ENCODE results near the gene CAPN7.
"Not testable (repeated sequence)": the region's sequence is repeated elsewhere in the genome, so short reads cannot be mapped to it uniquely, and the experiment has no call there.

CAPN7 gene

DNA sequence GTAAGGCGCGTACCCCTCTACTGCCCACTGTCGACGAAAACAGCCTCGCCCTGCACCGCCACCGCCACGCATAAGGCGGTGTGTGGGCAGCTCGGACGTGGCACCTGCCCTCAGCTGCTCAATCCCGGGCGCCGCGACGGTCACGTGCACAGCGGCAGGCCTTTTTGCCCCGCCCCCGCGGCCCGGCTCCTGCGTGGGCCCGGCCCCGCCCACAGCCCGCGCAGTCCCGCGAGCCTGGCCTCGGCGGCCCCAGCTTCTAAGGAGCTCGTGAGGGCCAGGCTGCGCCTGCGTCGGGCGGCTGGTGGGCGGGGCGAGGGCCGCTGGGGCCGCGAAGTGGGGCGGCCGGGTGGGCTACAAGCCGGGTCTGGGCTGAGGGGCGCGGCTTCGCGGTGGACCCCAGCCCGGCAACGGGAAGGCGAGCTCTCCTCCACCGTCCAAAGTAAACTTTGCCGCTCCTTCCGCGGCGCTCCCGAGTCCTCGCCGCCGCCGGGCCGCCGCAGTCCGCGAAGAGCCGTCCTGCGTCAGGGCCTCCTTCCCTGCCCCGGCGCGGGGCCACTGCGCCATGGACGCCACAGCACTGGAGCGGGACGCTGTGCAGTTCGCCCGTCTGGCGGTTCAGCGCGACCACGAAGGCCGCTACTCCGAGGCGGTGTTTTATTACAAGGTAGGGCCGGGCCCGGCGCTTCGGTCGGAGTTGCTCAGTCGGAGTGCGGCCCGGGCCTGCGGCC is at the start of gene CAPN7:
Gene CAPN7, plus strand, starts transcription at position 313 of the 728 bp plus-strand sequence. Its CDS starts 250 bp downstream, at position 563.
- H3K4me3 Mint-ChIP-seq = peak within 1 kb of the TSS; percentile 95
- H3K4me1 Mint-ChIP-seq = peaks cover 33% of the 10 kb centered on the region
- peak within 1 kb of the TSS; percentile 89 for H3K27ac Mint-ChIP-seq
- no peaks in the 10 kb centered on the region for H3K27me3 Mint-ChIP-seq
- H3K36me3 Mint-ChIP-seq = no peaks in the 10 kb centered on the region
- no peaks in the 10 kb centered on the region for H3K9me3 Mint-ChIP-seq
- peak; percentile 97 for ATAC-seq

DNA sequence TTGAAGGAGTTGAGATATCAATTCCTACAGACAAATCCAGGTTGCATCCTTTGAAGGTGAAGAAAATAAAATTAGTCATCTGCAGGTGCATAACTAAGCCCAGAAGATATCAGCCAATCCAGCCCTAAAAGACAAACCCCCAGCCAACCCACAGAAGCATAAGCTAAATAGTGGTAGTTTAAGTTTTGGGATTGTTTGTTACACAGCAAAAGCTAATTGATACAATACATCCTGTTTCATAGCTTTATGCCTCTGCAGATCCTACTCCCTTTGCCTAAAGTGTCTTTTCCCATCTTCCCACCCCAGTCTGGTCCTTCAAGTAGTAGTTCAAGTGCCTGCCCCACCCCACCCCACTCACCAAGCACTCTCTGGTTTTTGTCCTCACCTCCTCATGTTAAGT is 48.6 kb upstream of the CAPN7 start:
- H3K4me3 Mint-ChIP-seq = no peak overlapping the region
- no peak for ATAC-seq
- peaks cover 43% of the 10 kb centered on the region for H3K27me3 Mint-ChIP-seq
- peaks cover 6% of the 10 kb centered on the region for H3K4me1 Mint-ChIP-seq
- no peaks in the 10 kb centered on the region for H3K36me3 Mint-ChIP-seq
- peaks cover 2% of the 10 kb centered on the region for H3K9me3 Mint-ChIP-seq
- H3K27ac Mint-ChIP-seq = no peak overlapping the region

DNA sequence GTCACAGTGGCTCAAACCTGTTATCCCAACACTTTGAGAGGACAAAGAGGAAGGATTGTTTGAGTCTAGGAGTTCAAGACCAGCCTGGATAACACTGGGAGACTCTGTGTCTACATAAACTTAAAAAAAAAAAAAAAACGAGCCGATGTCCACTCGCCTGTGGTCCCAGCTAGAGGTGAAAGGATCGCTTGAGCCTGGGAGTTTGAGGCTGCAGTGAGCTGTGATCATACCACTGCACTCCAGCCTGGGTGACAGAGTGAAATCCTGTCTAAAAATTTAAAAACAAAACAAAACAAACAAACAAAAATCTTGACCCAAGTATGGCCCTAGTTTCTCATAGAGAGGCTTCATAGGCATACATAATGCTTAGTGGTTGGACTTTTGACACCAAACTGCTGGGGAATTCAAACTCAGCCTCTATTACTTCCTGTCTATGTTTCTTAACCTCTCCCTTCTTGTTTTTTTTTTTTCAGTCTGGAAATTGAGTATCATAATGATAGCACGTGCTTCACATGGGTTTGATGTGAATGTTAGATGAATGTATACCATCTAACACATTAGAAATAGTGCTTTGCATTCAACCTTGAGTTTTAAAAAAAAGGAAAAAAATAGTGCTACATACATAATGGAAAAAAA is 46.4 kb upstream of the CAPN7 start:
- Mint-ChIP-seq H3K27me3 (peaks cover 25% of the 10 kb centered on the region), H3K9me3 (peaks cover 2% of the 10 kb centered on the region), H3K27ac (no peak overlapping the region), H3K4me1 (peaks cover 6% of the 10 kb centered on the region), H3K4me3 (no peak overlapping the region), H3K36me3 (no peaks in the 10 kb centered on the region)
- ATAC-seq = no peak

- H3K4me1 Mint-ChIP-seq = peaks cover 8% of the 10 kb centered on the region
- H3K9me3 Mint-ChIP-seq = peaks cover 2% of the 10 kb centered on the region
- H3K36me3 Mint-ChIP-seq = no peaks in the 10 kb centered on the region
- ATAC-seq = no peak
- peaks cover 14% of the 10 kb centered on the region for H3K27me3 Mint-ChIP-seq
- no peak overlapping the region for H3K4me3 Mint-ChIP-seq
- H3K27ac Mint-ChIP-seq = no peak overlapping the region
Measured at GRCh38 chr3:15160662-15161061, 45.4 kb upstream of the CAPN7 start.

DNA sequence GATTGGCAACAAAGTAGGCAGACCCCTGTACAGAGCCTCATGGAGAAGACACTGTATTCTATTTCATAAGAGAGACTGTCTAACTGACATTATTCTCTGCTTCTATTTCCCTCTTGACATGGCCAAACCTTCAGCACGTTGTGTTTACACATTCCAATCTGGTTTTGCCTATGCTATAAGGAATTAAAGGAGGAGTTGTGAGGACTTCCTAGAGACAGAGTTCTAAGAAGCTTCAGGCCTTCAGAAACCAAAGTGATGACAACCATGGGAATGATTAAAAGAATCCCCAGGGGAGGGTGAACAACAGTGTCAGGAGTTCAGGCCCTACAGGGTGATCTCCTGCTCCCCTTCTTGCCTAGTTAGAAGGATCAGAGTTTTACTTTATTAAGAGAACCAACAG is 44.9 kb upstream of the CAPN7 start:
- no peak overlapping the region for H3K4me3 Mint-ChIP-seq
- H3K27ac Mint-ChIP-seq = no peak overlapping the region
- H3K36me3 Mint-ChIP-seq = no peaks in the 10 kb centered on the region
- peaks cover 10% of the 10 kb centered on the region for H3K27me3 Mint-ChIP-seq
- no peak for ATAC-seq
- peaks cover 13% of the 10 kb centered on the region for H3K4me1 Mint-ChIP-seq
- peaks cover 2% of the 10 kb centered on the region for H3K9me3 Mint-ChIP-seq

DNA sequence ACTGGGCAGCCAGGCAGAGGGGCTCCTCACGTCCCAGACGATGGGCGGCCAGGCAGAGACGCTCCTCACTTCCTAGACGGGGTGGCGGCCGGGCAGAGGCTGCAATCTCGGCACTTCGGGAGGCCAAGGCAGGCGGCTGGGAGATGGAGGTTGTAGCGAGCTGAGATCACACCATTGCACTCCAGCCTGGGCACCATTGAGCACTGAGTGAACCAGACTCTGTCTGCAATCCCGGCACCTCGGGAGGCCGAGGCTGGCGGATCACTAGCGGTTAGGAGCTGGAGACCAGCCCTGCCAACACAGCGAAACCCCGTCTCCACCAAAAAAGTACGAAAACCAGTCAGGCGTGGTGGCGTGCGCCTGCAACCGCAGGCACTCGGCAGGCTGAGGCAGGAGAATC is 42.4 kb upstream of the CAPN7 start:
- not testable (repeated sequence) for ATAC-seq, H3K4me3 Mint-ChIP-seq, H3K36me3 Mint-ChIP-seq, H3K27me3 Mint-ChIP-seq, H3K9me3 Mint-ChIP-seq, H3K27ac Mint-ChIP-seq
- H3K4me1 Mint-ChIP-seq = peaks cover 13% of the 10 kb centered on the region

GRCh38 chr3:15164340-15164739 is 41.7 kb upstream of the CAPN7 start:
- Mint-ChIP-seq H3K36me3 (no peaks in the 10 kb centered on the region), H3K4me1 (peaks cover 13% of the 10 kb centered on the region), H3K27me3 (no peaks in the 10 kb centered on the region), H3K9me3 (no peaks in the 10 kb centered on the region), H3K27ac (no peak overlapping the region), H3K4me3 (no peak overlapping the region)
- no peak for ATAC-seq

DNA sequence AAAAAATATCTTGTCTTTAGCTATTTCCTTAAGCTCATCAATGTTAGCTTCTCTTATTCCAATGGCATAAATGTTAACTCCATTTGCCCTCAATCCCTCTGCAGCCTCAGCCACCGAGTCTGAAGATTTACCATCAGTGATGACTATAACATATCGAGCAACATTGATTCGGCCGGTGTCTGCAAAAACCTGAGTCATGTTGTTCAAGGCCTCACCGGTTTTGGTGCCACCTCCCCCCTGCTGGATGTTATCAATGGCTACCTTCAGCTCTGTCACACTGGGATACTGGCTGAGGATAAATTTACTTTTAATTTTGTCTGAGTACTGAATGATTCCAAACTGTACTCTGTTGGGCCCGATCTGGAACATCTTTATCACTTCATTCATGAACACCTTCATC is 41.0 kb upstream of the CAPN7 start:
- Mint-ChIP-seq H3K4me3 (no peak overlapping the region), H3K27me3 (no peaks in the 10 kb centered on the region), H3K36me3 (no peaks in the 10 kb centered on the region), H3K9me3 (no peaks in the 10 kb centered on the region), H3K27ac (no peak overlapping the region), H3K4me1 (peaks cover 8% of the 10 kb centered on the region)
- no peak for ATAC-seq

DNA sequence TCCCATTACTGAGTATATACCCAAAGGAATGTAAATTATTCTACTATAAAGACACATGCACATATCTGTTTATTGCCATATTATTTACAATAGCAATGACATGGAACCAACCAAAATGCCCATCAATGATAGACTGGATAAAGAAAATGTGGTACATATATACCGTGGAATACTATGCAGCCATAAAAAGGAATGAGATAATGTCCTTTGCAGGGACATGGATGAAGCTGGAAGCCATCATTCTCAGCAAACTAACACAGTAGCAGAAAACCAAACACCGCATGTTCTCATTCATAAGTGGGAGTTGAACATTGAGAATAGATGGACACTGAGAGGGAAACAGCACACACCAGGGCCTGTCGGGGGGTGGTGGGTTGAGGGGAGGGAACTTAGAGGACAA is 39.7 kb upstream of the CAPN7 start:
- H3K4me1 Mint-ChIP-seq, H3K9me3 Mint-ChIP-seq, H3K27me3 Mint-ChIP-seq, H3K27ac Mint-ChIP-seq, H3K36me3 Mint-ChIP-seq, ATAC-seq, H3K4me3 Mint-ChIP-seq: not testable (repeated sequence)

DNA sequence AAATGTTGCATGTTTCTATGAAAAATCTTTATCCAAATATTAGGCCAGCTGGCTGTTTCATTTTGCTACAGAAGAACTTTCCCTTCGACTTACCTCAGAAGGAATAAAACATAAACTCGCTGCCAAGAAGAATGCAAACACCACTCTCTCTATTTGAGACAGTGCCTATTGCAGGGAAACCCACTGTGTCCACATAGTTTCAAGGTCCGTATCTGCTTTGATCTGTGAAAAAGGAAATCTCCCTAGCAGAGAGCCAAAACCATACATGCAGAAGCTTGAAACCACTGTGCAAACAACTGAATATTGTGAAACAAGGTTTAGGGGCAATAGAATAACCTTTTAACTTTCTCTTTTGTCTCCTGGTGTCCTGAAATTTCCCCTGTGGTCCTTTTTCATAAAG is 35.0 kb upstream of the CAPN7 start:
- H3K4me3 Mint-ChIP-seq = no peak overlapping the region
- no peak overlapping the region for H3K27ac Mint-ChIP-seq
- peaks cover under 1% of the 10 kb centered on the region for H3K4me1 Mint-ChIP-seq
- no peaks in the 10 kb centered on the region for H3K36me3 Mint-ChIP-seq
- no peak for ATAC-seq
- H3K27me3 Mint-ChIP-seq = peaks cover 16% of the 10 kb centered on the region
- H3K9me3 Mint-ChIP-seq = no peaks in the 10 kb centered on the region

DNA sequence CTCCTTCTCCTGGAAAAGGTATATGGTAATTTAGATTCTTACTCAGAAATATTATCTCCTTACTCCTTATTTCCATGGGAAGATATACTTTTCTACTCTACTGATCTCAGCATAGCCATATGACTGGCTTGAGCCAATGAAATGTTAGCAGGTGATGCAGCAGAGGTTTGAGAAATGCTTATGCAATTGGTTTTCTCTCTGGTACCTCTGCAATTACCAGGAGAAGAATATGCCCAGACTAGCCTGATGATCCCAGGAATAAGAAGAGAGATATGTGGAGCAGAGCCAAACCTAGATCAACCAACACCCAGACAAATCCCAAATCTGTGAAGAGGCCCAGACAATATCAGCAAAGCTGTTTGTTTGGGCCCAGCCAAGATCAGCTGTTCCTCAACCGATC is 33.2 kb upstream of the CAPN7 start:
- Mint-ChIP-seq H3K4me1 (no peaks in the 10 kb centered on the region), H3K27ac (no peak overlapping the region), H3K9me3 (no peaks in the 10 kb centered on the region)

DNA sequence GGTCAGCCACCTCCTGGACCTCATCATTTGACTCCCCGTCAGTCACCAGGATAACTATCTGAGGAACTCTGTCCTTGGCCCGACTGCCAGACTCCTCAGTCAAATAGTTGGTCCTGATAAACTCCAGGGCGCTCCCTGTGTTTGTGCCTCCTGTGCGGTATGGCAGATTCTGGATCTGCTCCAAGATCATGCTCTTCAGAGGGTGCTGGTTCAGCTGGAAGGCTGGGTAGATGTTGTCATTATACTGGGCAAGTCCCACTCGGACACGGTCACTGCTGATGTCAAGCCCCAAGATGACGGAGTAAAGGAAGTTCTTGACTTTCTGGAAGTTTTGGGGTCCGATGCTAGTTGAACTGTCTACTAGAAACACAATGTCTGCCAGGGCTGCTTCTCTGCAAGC is 31.1 kb upstream of the CAPN7 start:
- Mint-ChIP-seq H3K36me3 (no peaks in the 10 kb centered on the region), H3K4me1 (peaks cover 4% of the 10 kb centered on the region), H3K27ac (no peak overlapping the region), H3K4me3 (no peak overlapping the region), H3K27me3 (peaks cover 31% of the 10 kb centered on the region), H3K9me3 (no peaks in the 10 kb centered on the region)
- no peak for ATAC-seq

More for the DNA sequence above, 33.2 kb upstream of the CAPN7 start:
- no peak for ATAC-seq
- Mint-ChIP-seq H3K36me3 (no peaks in the 10 kb centered on the region), H3K4me3 (no peak overlapping the region), H3K27me3 (peaks cover 20% of the 10 kb centered on the region)

DNA sequence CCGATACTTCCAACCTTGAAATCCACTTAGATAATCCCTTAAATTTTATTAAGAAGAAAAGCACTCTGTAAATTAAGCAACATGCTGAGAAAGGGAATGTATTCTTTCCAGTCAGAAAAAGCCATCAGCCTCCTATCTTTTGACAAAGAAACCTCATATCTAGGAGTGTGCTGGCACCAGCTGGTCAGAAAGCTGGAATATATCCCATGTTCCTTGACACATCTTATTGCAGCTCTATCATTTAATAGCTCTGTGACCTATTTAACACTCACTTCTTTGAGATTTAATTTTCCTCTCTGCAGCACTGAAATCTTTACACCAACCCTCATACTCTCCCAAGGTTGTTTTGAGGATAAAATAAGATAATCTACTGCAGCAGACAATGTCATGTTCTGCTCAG is 30.4 kb upstream of the CAPN7 start:
- no peaks in the 10 kb centered on the region for H3K36me3 Mint-ChIP-seq
- peaks cover 31% of the 10 kb centered on the region for H3K27me3 Mint-ChIP-seq
- no peak overlapping the region for H3K4me3 Mint-ChIP-seq
- H3K9me3 Mint-ChIP-seq = no peaks in the 10 kb centered on the region
- H3K27ac Mint-ChIP-seq = no peak overlapping the region
- ATAC-seq = no peak
- peaks cover 11% of the 10 kb centered on the region for H3K4me1 Mint-ChIP-seq

DNA sequence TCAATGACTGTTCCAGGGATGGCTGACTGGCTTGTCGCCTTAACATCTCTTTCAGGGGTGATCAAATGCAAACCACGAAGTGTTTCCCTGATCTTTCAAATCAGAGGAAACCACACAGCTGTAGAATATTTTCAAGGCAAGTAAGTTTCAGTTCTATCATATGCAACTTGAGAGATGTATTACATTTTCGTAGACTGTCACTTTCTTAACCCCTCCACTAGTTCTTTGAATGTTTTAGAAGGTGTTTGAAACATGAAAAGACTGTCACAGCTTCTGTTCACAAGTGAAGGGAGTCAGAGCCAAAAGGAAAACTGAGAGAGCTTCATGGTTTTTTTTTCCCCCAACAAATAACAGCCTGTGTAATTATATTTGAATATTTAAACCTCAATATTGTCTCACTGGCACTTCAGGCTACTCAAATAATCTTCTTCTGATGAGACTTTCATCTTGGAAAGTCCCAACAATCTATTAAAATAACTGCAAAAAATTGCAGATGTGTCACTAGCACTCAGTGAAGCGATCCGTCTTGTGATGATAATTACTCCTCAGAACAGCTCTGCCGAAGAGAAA is 25.9 kb upstream of the CAPN7 start:
- Mint-ChIP-seq H3K27me3 (peaks cover 30% of the 10 kb centered on the region), H3K4me1 (peaks cover 18% of the 10 kb centered on the region), H3K36me3 (no peaks in the 10 kb centered on the region), H3K4me3 (peak overlapping the region; percentile 25), H3K9me3 (no peaks in the 10 kb centered on the region), H3K27ac (peak overlapping the region; percentile 55)
- ATAC-seq = peak; percentile 68

- H3K27me3 Mint-ChIP-seq = peaks cover 26% of the 10 kb centered on the region
- H3K4me3 Mint-ChIP-seq = no peak overlapping the region
- no peaks in the 10 kb centered on the region for H3K9me3 Mint-ChIP-seq
- no peak overlapping the region for H3K27ac Mint-ChIP-seq
- no peak for ATAC-seq
- no peaks in the 10 kb centered on the region for H3K36me3 Mint-ChIP-seq
- peaks cover 18% of the 10 kb centered on the region for H3K4me1 Mint-ChIP-seq
Measured at GRCh38 chr3:15181511-15181910, 24.5 kb upstream of the CAPN7 start.

DNA sequence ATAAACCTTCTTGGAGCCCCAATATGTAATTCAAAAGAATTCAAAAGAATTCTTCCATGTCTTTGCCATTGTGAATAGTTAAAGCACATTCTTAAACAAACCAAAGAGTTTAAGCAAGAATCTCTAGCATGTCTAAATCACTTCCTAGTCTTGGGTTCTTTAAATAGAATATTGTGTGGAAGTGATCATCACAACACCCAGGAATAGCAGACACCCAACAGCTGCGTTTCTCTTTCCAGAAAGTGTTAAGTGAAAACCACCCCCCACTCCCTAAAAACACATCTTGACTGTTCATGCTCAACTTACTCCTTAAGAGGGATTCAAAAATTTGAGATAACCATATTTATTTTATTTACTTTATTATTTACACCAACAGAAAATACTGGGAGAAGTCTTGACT is 24.1 kb upstream of the CAPN7 start:
- H3K27ac Mint-ChIP-seq = no peak overlapping the region
- no peaks in the 10 kb centered on the region for H3K9me3 Mint-ChIP-seq
- peaks cover 18% of the 10 kb centered on the region for H3K4me1 Mint-ChIP-seq
- no peaks in the 10 kb centered on the region for H3K36me3 Mint-ChIP-seq
- no peak for ATAC-seq
- H3K27me3 Mint-ChIP-seq = peaks cover 29% of the 10 kb centered on the region
- no peak overlapping the region for H3K4me3 Mint-ChIP-seq
